HG03432 (cell line): ENCODE data around the gene FAM89B.
A peak's percentile ranks its signal among the peaks of the same experiment; 100 is the strongest.

Experiments
- ATAC-seq: cut with Tn5 transposase; IDR thresholded peaks from one replicate; pipeline ENCODE4 v1.9.1; 2021; ENCODE audit warnings: mild to moderate bottlenecking, moderate library complexity; ENCODE audit not compliant: unreplicated experiment

The FAM89B gene

DNA sequence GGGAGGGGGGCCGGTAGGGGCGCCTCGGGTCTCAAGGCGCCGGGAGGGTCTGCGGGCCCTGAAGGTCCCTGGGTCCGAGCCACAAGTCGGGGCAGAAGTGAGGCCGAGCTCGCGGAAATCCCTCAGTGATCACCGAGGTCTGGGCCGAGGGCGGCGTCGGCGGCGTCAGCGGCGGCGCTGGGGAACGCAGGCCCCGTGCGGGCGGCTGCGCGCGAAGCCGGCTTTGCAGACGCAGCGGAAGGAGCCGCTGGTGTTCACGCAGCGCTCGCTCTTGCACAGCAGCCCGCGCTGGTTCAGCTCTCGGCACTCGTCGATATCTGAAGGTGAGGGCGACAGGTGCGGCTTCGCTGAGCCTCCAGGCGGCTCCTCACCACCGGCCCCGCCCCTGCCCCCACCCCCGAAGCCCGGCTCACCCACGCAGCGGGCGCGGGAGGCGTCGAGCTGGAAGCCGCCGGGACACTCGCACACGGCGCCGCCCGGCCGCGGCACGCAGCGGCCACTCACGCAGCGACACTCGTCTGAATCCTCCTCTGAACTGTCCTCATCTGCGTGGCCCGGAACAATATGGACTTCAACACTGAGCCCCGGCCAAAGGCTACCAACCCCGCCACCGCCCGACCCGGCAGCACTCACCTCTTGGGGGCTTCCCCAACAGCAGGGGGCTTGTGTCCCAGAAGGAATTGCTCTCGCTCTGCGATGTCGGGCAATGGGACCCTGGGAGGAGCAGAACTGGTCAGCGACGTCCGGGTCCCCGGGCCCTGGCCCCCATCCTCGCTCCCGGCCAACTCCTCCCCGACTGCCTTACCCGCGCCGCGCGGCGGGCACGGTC is 33.2 kb upstream of the FAM89B start:
- ATAC-seq, result no peak

GRCh38 chr11:65539744-65540289 is 32.5 kb upstream of the FAM89B start:
- ATAC-seq, result peak; percentile 53

- peak; percentile 74 for ATAC-seq
These were observed 31.8 kb upstream of the FAM89B start for GRCh38 chr11:65540290-65541092.

DNA sequence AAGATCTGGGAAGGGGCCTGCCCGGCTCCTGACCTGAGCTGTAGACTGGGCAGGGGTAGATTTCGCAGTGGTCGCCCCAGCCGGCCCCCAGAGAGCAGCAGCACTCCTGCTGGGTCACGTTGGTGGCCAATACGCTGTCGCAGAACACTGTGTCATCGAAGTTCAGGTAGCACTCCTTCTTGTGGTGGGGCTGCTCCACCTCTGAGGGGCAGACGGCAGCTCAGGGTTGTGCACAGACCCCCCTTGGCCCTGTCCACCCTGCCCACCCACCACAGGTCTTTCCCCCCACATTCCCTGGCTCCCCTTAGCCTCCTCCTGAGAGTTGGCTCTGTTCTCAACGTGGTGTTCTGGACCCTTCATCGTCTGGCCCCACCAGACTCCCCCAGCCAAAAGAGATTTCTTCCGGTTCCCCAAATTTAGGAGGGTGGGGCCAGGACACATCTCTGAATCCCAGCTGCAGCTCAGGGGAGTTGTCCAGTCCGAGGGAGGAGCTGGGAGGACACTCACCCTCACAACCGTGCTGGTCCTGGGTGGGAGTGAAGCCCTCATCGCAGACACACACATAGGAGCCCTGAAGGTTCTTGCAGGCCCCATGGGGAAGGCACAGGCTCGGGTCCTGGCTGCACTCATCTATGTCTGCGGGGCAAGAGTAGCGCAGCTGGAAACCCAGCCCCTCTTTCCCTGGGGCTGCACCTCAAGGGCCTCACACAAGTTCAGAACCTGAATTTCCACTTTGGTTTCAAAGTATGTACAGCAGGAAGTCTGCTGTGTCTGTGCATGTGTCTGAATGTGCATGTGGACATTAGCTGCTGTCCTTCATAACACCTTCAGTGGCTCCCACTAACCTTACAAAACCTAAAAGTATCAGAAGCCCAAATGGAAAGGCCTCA is 31.0 kb upstream of the FAM89B start:
- no peak for ATAC-seq

DNA sequence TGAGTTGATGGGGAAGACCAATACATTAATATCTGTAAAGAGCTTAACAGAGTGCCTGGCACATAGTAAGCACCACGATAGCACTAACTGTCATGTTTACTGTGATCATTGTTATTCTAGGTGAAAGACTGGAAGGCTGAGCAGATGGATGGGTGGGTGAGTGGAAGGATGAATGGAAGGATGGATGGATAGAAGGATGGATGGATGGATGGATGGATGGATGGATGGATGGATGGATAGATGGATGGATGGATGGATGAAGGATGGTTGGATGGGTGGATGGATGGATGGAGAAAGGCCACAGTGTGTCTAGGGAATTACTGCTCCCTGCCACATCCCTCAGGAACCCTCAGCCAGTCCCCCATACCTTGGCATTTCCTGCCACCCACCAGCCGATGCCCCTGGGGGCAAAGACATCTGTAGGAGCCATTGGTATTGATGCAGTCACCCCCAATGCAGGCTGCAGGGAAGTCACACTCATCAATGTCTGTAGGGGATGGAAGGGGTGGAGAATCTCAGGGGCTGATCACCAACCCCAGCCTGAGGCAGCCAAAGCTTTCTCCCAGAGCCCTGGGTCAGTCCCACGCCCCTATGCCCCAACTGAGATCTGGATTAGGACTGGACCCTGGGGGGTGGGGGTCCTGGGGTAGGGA is 29.5 kb upstream of the FAM89B start:
- no peak for ATAC-seq

GRCh38 chr11:65545853-65546216 is 26.5 kb upstream of the FAM89B start:
- no peak for ATAC-seq

DNA sequence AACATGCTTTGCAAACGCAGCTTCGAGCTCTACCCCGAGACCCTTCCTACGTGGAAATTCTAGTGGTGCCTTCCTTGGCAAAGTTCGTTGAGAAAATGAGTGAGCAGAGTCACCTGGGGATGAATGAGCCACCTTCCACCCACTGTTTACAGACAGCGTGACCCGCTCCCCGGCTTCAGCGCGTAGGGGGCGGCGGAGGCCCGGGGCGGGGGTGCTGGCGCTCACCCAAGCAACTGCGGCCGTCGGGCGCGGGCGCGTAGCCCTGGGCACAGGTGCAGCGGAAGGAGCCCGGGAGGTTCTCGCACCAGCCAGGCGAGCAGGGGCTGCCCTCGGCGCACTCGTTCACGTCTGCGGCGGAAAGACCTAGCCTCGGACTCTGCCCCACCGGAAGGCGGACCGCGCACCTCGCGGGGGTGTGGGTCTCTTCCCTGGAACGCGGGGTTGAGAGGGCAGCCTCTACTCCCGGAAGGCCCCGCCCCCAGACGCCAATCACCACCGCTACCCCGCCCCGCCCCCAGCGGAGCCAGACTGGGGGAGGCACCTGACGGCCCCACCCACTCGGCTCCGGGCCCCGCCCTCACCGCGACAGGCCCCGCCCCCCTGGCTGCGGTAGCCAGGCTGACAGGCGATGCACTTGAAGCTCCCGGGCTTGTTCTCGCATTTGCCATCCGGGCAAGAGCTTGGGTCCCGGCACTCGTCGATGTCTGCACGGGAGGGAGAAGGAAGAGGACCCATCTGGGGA is 25.9 kb upstream of the FAM89B start:
- ATAC-seq, result peak; percentile 79

DNA sequence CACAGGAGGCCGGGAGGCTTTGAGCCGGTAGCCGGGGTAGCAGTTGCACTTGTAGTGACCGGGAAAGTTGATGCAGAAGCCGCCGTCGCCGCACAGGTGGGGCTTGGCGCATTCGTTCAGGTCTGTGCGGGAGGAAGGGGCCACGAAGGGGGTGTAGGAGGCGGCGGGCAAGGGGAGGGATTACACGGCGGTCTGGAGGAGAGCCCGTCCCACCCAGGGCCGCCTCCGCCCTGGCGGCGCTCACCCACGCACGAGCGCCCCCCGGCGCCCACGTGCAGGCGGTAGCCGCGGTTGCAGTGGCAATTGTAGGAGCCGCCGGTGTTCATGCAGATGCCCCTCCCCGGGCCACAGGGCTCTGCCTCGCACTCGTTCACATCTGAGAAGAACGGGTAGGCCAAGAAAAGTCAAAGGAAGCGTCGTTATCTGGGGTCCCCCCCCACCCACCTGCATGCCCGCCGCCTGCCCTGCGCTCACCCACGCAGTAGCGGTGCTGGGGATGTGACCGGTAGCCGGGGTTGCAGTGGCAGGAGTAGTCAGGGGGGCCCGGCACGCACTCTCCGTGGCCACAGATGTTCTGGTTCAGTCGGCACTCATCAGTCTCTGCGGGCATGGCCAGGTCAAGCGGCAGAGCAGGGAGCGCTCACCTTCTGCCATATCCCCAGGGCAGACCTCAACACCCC is 24.8 kb upstream of the FAM89B start:
- no peak for ATAC-seq

DNA sequence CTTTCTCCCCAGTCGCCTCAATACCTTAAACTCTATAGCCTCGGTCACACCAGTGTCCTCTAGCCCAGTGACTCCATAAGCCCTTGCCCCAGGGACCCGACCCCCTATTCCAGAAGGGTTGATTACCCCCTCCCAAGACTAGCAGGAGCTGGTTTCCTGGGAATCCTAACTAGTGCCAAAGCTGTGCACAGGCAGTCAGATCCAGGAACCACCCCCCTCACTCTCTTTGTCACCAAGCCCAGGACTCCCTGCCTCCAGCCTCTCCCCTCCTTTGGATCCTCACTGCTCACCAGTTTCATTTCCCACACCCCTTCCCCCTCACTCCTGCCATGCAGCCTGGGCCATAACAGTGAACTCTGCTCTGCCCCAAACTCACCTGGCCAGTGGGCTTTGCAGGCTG is 23.9 kb upstream of the FAM89B start:
- no peak for ATAC-seq

GRCh38 chr11:65549096-65549495 is 23.2 kb upstream of the FAM89B start:
- ATAC-seq, result no peak

DNA sequence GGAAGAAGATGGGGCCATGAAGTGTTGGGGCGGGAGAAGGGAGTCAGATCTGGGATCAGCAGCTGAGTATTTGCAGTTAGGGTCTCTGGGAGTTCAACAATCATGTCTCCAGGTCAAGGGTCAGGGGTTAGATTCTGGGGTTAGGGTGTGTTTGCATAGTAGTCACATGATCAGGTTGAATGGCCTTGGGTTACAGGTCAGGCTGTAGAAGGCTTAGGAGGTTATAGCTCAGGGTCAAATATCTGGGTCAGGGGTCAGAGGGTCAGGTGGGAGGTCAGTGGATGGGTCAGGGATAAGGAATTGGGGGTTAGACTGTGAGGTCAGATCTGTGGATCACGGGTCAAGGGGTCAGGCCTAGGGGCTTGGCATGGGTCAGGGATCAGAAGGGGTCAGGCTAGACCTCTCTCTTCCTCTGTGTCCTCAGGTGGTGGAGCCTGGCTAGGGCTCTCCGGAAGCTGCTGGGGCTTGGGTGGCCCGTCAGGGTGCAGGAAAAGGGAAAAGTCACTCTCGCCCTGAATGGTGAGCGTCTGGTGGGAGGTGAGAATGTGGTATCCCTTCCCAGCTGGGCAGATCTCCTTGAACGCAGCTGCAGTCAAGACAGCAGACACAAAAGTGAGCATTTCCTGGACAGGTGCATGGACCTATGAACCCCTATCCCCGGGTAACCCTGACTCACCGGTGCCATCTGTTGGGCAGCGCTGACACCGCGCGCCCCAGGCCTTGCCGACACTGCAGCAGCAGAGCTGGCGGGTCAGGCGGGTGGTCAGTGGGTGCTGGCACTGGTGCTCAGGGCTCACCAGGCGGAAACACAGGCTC is 20.6 kb upstream of the FAM89B start:
- peak; percentile 64 for ATAC-seq

GRCh38 chr11:65552388-65552951 is 19.9 kb upstream of the FAM89B start:
- no peak for ATAC-seq

DNA sequence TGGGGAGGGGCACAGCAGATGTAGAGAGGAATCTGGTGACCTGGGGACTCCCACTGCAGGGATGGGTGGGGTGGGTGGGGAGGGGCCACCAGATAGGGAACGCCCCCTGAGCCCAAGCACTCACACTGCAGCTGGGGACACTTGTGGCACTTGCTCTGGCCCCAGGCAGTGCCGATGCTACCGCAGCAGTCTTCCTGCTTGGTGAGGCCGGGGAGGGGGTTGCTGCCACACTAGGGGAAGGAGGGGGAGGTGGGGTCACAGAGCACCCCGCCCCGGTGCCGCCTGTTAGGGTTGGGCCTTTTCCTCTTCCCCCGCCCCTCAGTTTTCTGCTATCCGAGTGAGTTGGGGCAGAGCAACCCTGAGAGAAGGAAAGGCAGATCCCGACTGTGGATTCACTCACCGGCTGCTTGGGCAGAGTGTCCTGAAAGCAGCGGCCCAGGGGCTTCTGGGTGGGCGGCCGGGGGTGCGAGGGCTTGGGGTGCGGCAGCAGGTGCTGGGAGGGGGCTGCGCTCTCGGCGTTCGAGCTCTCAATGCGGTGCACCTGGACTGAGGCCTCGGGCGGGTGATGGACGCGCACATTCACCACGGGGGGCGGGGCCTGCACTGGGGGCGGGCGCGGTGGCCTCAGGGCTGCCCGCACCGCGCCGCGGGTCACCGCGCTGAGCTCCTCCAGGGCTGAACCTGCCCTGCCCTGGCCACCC is 18.9 kb upstream of the FAM89B start:
- no peak for ATAC-seq

GRCh38 chr11:65554057-65554818 is 18.1 kb upstream of the FAM89B start:
- ATAC-seq, result no peak

GRCh38 chr11:65554842-65555430 is 17.4 kb upstream of the FAM89B start:
- no peak for ATAC-seq

GRCh38 chr11:65555693-65556231 is 16.6 kb upstream of the FAM89B start:
- no peak for ATAC-seq
